DND-41 (cell line): ENCODE results near the gene FBXO11.

Experiments
- ATAC-seq: fragments of 200-7000 bp; cut with Tn5 transposase; 3 replicates; pipeline ENCODE4 v1.9.1; 2021; ENCODE audit warnings: low read depth; ENCODE audit not compliant: insufficient read depth
- DNase-seq: peaks from one replicate; pipeline ENCODE4 v3.0.0-alpha.2; 2020
- H2AFZ ChIP-seq: 2 replicates; pipeline ENCODE4 v1.6.0; 2012; ENCODE audit warnings: low read depth, low read length
- H3K27ac ChIP-seq: 2 replicates; pipeline ENCODE4 v1.5.1; 2012; ENCODE audit warnings: low read length, inconsistent platforms
- H3K27me3 ChIP-seq: fragments of 200-600 bp; sonication (generic); 2 replicates; pipeline ENCODE4 v1.6.0; 2012; ENCODE audit warnings: low read length, mild to moderate bottlenecking, inconsistent platforms; ENCODE audit not compliant: insufficient read depth, poor library complexity
- H3K36me3 ChIP-seq: 2 replicates; pipeline ENCODE4 v1.5.1; 2012; ENCODE audit warnings: low read length, inconsistent platforms; ENCODE audit not compliant: insufficient read depth
- H3K4me1 ChIP-seq: 2 replicates; pipeline ENCODE4 v1.5.1; 2012; ENCODE audit warnings: mild to moderate bottlenecking, low read length; ENCODE audit not compliant: insufficient read depth
- H3K4me2 ChIP-seq: 2 replicates; pipeline ENCODE4 v1.6.0; 2012; ENCODE audit warnings: mild to moderate bottlenecking, moderate library complexity, low read length, inconsistent platforms; ENCODE audit not compliant: insufficient read depth
- H3K4me3 ChIP-seq, 2 experiments: fragments of 200-600 bp in 1 of 2; shearing (Covaris generic) in 1 of 2; 2 replicates each; pipeline ENCODE4 v1.5.1; 2012 to 2016; ENCODE audit warnings: inconsistent platforms in 2 of 2, low read length in 2 of 2, mild to moderate bottlenecking in 2 of 2, low read depth in 1 of 2, moderate library complexity in 1 of 2
- H3K79me2 ChIP-seq: 2 replicates; pipeline ENCODE4 v1.6.0; 2012; ENCODE audit warnings: low read length, inconsistent platforms; ENCODE audit not compliant: insufficient read depth
- H3K9ac ChIP-seq: 2 replicates; pipeline ENCODE4 v1.6.0; 2012; ENCODE audit warnings: low read depth, mild to moderate bottlenecking, inconsistent platforms, low read length, moderate library complexity
- H3K9me3 ChIP-seq: 2 replicates; pipeline ENCODE4 v1.5.1; 2012; ENCODE audit warnings: low read length, moderate library complexity, mild to moderate bottlenecking, inconsistent platforms; ENCODE audit not compliant: insufficient read depth, severe bottlenecking
- H4K20me1 ChIP-seq: 2 replicates; pipeline ENCODE4 v1.6.0; 2012; ENCODE audit warnings: low read length; ENCODE audit not compliant: insufficient read depth
- CTCF ChIP-seq: IDR thresholded peaks from 2 replicates; pipeline ENCODE4 v1.5.1; 2012; ENCODE audit warnings: borderline replicate concordance, low read length, moderate library complexity, mild to moderate bottlenecking; ENCODE audit not compliant: poor library complexity, severe bottlenecking; ENCODE audit errors: extremely low read depth
- EZH2 ChIP-seq: IDR thresholded peaks from 3 replicates; pipeline ENCODE4 v1.6.1; 2012; ENCODE audit warnings: borderline replicate concordance, low read depth, mild to moderate bottlenecking, moderate library complexity, low read length, inconsistent platforms; ENCODE audit not compliant: severe bottlenecking

The FBXO11 gene

DNA sequence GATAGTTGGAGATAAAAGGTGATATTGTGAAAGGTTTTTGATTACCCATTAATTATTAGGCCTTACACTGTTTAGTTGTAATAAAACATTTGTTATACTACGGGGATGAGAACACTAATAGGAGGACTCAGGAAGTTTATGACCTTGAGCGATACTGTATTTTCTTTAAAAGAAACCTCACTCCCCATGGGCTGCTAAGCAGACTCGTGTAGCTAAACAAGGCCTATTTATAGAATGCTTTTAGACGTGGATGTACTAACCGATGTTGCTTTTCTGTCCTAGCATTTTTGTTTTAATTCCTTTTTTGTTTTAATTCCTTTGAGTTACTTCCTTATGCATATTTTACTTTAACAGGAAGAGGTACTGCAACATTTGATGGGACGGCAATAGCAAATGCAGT, 100.4 kb downstream of the FBXO11 start:
- ATAC-seq (no peak), DNase-seq (no peak)
- Histone ChIP-seq H3K4me3 (no peak overlapping the region), H3K27ac (no peak overlapping the region), H3K27me3 (no peaks in the 10 kb centered on the region), H3K9ac (no peak overlapping the region), H3K9me3 (no peaks in the 10 kb centered on the region), H4K20me1 (peaks cover 33% of the 10 kb centered on the region; the same call in 1 of the 2 replicates), H3K4me1 (no peaks in the 10 kb centered on the region), H3K36me3 (peaks cover 98% of the 10 kb centered on the region), H3K79me2 (peaks cover 33% of the 10 kb centered on the region), H2AFZ (no peak overlapping the region), H3K4me2 (no peak overlapping the region)
- TF ChIP-seq CTCF (no peak), EZH2 (no peak)

DNA sequence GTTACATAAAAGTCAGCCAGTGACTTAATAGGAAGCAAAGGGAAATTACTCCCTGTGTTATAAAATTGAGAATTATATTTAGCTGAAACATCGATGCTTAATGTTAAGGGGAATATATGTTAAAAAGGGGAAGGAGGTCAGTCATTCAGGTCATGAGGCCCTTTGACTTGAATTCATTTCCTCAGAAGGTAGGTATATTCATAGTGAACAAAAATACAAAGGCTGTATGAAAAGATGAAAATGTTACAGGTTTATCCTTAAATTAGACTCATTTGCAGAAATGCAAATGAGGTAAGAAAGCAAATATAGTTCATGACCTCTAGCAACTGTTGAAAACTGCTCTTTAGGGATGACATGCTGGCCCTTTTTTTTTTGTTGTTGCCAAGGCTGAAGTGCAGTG, 102.5 kb downstream of the FBXO11 start:
- ATAC-seq, result no peak
- Histone ChIP-seq H3K27ac (no peak overlapping the region), H3K27me3 (no peaks in the 10 kb centered on the region), H3K9ac (no peak overlapping the region), H3K4me3 (no peak overlapping the region), H3K79me2 (peaks cover 54% of the 10 kb centered on the region), H3K4me1 (no peaks in the 10 kb centered on the region), H3K36me3 (peaks cover 99% of the 10 kb centered on the region), H3K9me3 (no peaks in the 10 kb centered on the region), H4K20me1 (peaks cover 54% of the 10 kb centered on the region), H2AFZ (no peak overlapping the region), H3K4me2 (no peak overlapping the region)
- no peak for TF ChIP-seq CTCF
- no peak for TF ChIP-seq EZH2
- DNase-seq, result no peak

DNA sequence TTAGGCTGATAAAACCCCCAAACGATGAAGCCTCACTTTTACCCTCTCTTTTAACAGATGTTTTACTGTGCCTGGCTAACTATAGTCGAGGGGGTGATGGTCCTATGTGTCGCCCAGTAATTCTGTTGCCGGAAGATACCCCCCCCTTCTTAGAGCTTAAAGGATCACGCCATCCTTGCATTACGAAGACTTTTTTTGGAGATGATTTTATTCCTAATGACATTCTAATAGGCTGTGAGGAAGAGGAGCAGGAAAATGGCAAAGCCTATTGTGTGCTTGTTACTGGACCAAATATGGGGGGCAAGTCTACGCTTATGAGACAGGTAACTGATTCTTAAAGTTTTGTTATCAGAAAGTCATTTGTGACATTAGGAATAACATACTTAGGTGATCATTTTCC, 102.9 kb downstream of the FBXO11 start:
- H3K9ac ChIP-seq, result no peak overlapping the region
- no peak overlapping the region for H2AFZ ChIP-seq
- peaks cover 99% of the 10 kb centered on the region for H3K36me3 ChIP-seq
- peaks cover 58% of the 10 kb centered on the region for H4K20me1 ChIP-seq
- no peaks in the 10 kb centered on the region for H3K27me3 ChIP-seq
- H3K4me2 ChIP-seq, result no peak overlapping the region
- ATAC-seq, result no peak
- no peak overlapping the region for H3K4me3 ChIP-seq
- DNase-seq, result no peak
- H3K79me2 ChIP-seq, result peaks cover 58% of the 10 kb centered on the region
- no peak for TF ChIP-seq CTCF
- no peak for TF ChIP-seq EZH2
- H3K4me1 ChIP-seq, result no peaks in the 10 kb centered on the region
- H3K9me3 ChIP-seq, result no peaks in the 10 kb centered on the region
- H3K27ac ChIP-seq, result no peak overlapping the region

DNA sequence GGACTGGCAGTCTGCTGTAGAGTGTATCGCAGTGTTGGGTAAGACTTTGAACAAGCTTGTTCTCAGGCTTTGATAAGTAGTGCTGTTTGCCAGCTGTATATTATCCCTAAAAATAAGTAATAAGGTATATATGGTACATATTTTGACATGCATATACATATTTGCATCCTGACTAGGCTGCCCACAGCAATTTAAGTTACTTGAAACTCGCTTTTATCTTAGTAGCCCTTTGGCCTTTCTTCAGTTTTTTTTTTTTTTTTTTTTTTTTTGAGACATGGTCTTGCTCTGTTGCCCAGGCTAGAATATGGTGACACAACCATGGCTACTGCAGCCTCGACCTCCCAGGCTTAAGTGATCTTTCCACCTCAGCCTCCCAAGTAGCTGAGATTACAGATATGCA, 105.2 kb downstream of the FBXO11 start:
- Histone ChIP-seq H3K27me3 (no peaks in the 10 kb centered on the region), H3K4me3 (no peak overlapping the region), H3K9ac (no peak overlapping the region), H3K79me2 (peaks cover 81% of the 10 kb centered on the region), H3K4me1 (no peaks in the 10 kb centered on the region), H3K9me3 (no peaks in the 10 kb centered on the region), H3K36me3 (peaks cover 99% of the 10 kb centered on the region), H2AFZ (no peak overlapping the region), H4K20me1 (peaks cover 72% of the 10 kb centered on the region), H3K27ac (no peak overlapping the region), H3K4me2 (no peak overlapping the region)
- no peak for ATAC-seq
- no peak for TF ChIP-seq EZH2
- no peak for TF ChIP-seq CTCF
- no peak for DNase-seq
